G401 (cell line): Measurements from ENCODE around the gene TPSG1. TPM values are rescaled to one million over a fixed set of nuclear protein-coding genes. Genes with fewer than 3 reads are reported as not detected.

Experiments
- DNase-seq: peaks from one replicate; pipeline ENCODE4 v3.0.0-alpha.2; 2015; ENCODE audit warnings: low spot score
- in situ Hi-C: cut with HindIII; loops from 2 replicates; pipeline ENCODE4 v1.10.0; 2016; ENCODE audit warnings: low sequenced_read_pairs, mixed read lengths
- total RNA-seq: library from RNA; depleted of rRNA; stranded (reverse); fragments of >200 nt; shearing (Covaris generic); gene quantifications from 2 replicates; pipeline ENCODE4 v1.2.3, GENCODE V29; 2014

Gene TPSG1
- total RNA-seq, 1 experiment from 2014 or later = not detected

DNA sequence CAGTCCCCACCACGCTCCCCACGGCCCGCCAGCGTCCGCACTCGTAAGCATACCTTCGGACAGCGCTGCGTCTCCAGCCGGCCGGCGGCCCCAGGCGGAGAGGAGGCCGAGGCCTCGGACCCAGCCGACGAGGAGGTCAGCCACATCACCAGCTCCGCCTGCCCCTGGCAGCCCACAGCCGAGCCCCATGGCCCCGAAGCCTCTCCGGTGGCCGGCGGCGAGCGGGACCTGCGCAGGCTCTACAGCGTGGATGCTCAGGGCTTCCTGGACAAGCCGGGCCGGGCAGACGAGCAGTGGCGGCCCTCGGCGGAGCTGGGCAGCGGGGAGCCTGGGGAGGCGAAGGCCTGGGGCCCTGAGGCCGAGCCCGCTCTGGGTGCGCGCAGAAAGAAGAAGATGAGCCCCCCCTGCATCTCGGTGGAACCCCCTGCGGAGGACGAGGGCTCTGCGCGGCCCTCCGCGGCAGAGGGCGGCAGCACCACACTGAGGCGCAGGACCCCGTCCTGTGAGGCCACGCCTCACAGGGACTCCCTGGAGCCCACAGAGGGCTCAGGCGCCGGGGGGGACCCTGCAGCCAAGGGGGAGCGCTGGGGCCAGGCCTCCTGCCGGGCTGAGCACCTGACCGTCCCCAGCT, 4.9 kb downstream of the TPSG1 start:
- in situ Hi-C loops = no loop called here
- no peak for DNase-seq

GRCh38 chr16:1218930-1219611, 6.0 kb downstream of the TPSG1 start:
- in situ Hi-C loops = no loop called here
- DNase-seq = no peak

DNA sequence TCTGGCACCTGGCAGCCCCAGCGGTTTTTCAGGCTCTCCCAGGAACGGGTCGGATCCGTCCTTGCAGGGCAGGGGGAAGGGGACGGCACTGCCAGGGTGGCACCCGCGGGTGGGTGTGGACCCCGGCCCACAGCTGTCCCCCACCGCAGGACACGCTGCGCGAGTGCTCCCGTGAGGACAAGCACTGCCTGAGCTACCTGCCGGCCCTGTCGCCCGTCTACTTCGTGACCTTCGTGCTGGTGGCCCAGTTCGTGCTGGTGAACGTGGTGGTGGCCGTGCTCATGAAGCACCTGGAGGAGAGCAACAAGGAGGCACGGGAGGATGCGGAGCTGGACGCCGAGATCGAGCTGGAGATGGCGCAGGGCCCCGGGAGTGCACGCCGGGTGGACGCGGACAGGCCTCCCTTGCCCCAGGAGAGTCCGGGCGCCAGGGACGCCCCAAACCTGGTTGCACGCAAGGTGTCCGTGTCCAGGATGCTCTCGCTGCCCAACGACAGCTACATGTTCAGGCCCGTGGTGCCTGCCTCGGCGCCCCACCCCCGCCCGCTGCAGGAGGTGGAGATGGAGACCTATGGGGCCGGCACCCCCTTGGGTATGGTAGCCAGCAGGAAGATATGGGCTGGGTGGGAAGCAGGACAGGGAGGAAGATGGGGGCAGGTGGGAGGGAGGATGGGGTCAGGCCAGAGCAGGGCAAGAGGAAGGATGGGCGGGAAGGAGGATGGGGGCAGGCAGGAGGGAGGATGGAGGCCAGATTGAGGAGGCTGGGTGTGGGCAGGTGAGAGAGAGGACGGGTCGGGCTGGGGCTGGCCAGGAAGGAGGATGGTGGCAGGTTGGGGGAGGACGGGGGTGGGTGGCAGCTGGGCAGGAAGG, 6.8 kb downstream of the TPSG1 start:
- in situ Hi-C loops = no loop called here

GRCh38 chr16:1217526-1217925, 7.5 kb downstream of the TPSG1 start:
- DNase-seq = no peak
- in situ Hi-C loops = no loop called here

More for the DNA sequence above, 6.8 kb downstream of the TPSG1 start:
- DNase-seq = no peak

- in situ Hi-C loops = no loop called here
- no peak for DNase-seq
Observed at GRCh38 chr16:1216681-1217400, 8.2 kb downstream of the TPSG1 start.

GRCh38 chr16:1216296-1216619, 8.8 kb downstream of the TPSG1 start:
- in situ Hi-C loops = no loop called here
- DNase-seq = no peak

DNA sequence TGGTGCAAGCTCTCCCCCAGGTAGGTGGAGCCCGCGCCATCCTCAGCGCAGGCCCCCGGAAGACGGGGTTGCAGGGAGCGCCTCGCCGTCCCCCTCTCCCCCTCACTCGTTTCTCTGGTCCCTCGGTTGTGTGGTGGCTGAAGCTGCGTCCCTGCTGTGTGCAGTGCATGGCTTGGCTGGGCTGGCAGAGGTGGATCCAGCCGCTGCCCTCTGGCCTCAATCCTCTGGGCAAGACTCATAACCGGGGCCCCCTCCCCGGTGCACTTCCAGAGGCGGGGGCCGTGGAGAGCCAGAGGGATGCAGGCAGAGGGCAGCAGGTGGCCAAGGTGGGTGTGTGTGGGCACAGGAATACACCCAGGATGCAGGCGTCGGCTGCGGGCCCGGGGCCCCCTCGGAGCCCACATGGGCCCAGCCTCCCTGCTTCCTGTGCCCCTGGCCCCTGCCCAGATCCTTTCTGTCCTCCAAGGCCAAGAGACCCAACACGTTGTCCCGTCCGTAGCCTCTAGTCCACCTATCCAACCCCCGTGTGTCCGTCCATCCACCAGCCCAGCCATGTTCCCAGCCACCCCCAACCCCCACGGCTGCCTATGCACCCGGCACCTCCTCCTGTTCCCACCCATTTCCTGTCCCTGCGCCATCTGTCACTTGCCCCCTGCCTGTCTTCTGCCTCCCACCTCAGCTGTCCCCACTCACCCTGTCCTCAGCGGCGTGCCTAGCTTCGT, 9.3 kb downstream of the TPSG1 start:
- in situ Hi-C loops = no loop called here
- no peak for DNase-seq

DNA sequence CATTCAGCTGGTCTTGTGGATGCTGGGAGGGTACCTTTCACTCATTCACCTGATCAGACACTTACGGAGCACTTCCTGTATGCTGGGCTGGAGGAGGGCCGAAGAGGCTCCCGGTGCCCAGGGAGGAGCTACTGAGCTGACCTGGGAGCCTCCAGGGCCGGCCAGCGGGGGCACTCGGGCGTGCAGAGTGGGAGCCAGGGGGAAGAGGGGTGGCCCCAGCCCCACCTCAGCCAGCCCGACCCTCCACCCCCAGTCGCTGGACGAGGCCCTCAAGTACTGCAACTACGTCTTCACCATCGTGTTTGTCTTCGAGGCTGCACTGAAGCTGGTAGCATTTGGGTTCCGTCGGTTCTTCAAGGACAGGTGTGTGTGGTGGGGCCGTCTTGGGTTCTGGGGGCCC, 10.3 kb downstream of the TPSG1 start:
- no peak for DNase-seq
- in situ Hi-C loops = no loop called here

- in situ Hi-C loops = no loop called here
Observed at GRCh38 chr16:1213796-1214372, 11.2 kb downstream of the TPSG1 start.

GRCh38 chr16:1213231-1213630, 11.8 kb downstream of the TPSG1 start:
- no peak for DNase-seq
- in situ Hi-C loops = no loop called here

More at GRCh38 chr16:1213796-1214372, 11.2 kb downstream of the TPSG1 start:
- DNase-seq = no peak

DNA sequence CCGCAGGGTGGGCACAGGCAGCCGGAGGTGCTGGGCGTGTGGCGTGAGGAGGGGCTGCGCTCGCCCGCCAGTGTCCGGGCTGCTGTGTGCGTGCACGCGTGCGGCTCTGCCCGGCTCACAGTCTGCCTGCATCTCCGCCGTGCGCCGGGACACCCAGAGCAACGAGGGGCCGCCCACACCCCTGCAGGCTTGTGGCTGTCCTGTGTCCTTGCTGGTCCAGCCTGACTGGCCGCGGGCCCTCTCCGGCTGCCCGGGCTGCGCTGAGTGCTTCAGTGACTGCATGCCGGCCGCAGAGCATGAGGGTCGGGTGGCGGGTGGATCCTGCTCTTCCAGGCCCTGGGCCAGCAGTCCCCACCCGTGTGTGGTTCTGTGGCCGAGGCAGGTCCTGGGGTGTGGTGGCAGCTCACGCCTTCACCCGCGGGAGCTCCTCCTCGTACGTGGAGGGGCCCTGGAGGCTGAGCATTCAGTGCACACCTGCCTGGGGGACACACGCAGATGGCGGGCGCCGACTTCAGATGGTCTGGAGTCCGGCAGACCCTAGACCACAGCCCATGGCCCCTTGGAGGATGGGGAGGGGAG, 12.4 kb downstream of the TPSG1 start:
- DNase-seq = no peak
- in situ Hi-C loops = no loop called here

- no peak for DNase-seq
- in situ Hi-C loops = no loop called here
Observed at GRCh38 chr16:1211451-1212268, 13.4 kb downstream of the TPSG1 start.

DNA sequence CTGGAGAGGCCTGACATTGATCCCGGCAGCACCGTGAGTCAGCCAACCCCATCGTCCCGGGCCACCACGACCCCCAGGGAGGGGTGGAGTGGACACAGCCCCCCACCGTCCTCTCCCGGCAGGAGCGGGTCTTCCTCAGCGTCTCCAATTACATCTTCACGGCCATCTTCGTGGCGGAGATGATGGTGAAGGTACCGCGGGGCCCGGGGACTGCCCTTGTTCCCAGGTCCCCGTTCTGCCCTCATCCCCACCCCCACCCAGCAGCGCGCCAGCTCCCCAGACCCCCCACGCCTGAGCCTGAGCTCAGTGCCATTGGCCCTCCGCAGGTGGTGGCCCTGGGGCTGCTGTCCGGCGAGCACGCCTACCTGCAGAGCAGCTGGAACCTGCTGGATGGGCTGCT, 14.6 kb downstream of the TPSG1 start:
- no peak for DNase-seq
- in situ Hi-C loops = no loop called here

DNA sequence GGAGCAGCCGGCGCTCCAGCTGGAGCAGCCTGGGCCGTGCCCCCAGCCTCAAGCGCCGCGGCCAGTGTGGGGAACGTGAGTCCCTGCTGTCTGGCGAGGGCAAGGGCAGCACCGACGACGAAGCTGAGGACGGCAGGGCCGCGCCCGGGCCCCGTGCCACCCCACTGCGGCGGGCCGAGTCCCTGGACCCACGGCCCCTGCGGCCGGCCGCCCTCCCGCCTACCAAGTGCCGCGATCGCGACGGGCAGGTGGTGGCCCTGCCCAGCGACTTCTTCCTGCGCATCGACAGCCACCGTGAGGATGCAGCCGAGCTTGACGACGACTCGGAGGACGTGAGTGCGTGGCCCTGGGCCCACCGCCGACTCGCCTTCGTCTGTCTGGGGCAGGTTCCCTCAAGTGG, 16.0 kb downstream of the TPSG1 start:
- DNase-seq = no peak
- in situ Hi-C loops = no loop called here

- in situ Hi-C loops = no loop called here
- no peak for DNase-seq
Observed at GRCh38 chr16:1208239-1208830, 16.7 kb downstream of the TPSG1 start.

- in situ Hi-C loops = no loop called here
- DNase-seq = no peak
Observed at GRCh38 chr16:1206786-1207185, 18.3 kb downstream of the TPSG1 start.

DNA sequence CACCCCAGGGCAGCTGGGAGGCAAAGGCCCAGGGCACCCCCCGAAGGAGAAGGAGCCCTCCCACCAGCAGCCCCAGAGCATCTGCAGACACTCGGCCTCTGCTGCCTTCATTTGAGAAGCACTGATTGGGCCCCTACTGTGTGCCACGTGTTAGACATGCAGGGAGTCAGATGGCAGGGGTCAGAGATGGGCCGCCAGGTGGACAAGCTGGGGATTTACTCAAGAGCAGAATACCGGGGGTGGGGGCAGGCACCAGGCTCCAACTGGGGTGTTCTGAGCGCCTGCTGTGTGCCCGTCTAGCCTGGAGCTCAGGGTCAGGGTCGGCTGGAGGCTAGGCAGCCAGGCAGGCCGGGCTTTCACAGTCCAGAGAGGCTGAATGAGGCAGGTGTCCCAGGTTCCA, 18.7 kb downstream of the TPSG1 start:
- in situ Hi-C loops = no loop called here

More for the DNA sequence above, 18.7 kb downstream of the TPSG1 start:
- DNase-seq = no peak
